ENCODE results near the gene C22orf31.
A peak's percentile ranks its signal among the peaks of the same experiment; 100 is the strongest.
"Not testable (repeated sequence)": the region's sequence is repeated elsewhere in the genome, so short reads cannot be mapped to it uniquely, and the experiment has no call there.

The C22orf31 gene

DNA sequence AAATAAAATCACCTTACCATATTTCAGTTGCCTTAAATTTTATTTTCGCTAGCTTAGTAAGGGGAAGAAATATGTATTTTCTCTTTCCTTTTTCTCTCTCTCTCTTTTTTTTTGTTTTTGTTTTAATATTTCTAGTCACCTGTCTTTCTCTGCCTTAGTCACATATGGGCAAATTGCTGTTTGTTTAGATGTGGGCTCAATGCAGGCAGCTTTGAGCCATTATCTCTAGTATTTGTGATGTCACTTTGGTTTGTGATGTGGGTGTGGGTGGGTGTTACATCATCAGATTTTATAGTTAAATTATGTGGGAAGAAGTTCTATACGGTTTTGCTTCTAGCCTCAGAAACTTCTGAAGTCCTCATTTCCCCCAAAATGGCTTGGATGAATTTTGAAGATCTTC, at the start of gene C22orf31:
C22orf31 (minus strand) TSS at position 59 of the 400 bp plus-strand sequence; CDS start at position 20, 39 bp downstream.
- no peak for DNase-seq

- no peak for DNase-seq
Observed at GRCh38 chr22:29110946-29111345, 49.3 kb upstream of the C22orf31 start.

DNA sequence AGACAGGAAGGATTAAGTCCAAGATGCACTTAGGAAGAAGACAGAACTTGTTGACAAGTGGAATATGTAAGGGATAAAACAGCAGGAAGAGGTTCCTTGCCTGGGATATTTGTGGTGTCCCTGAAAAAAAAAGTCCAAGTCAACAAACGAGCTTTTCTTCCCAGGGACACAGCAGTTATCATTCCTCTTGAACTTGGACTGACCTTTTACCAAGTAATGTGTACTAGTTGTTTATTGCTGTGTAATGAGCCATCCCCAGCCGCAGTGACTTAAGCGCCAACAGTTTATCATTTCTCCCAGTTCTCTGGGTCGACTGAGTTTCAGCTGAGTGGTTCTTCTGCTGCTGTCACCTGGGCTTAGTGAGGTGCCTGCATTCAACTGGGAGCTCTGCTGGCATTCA, 48.2 kb upstream of the C22orf31 start:
- no peak for DNase-seq

DNA sequence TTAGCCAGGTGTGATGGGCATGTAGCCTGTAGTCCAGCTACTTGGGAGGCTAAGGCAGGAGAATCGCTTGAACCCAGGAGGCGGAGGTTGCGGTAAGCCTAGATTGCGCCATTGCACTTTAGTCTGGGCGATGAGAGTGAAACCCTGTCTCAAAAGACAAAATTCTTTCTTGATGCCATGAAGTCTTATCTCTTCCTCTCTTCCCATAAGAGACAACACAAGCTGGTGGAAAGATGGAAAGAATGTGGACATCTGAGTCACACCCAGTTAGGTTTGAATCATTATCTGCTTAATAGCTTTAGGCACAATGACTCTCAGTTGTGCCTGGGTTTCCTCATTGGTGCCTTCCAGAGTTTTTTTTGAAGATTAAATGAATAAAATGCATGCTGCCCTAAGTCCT, 46.5 kb upstream of the C22orf31 start:
- no peak for DNase-seq

- no peak for DNase-seq
Observed at GRCh38 chr22:29106839-29107238, 45.2 kb upstream of the C22orf31 start.

GRCh38 chr22:29105468-29105867, 43.8 kb upstream of the C22orf31 start:
- no peak for DNase-seq

DNA sequence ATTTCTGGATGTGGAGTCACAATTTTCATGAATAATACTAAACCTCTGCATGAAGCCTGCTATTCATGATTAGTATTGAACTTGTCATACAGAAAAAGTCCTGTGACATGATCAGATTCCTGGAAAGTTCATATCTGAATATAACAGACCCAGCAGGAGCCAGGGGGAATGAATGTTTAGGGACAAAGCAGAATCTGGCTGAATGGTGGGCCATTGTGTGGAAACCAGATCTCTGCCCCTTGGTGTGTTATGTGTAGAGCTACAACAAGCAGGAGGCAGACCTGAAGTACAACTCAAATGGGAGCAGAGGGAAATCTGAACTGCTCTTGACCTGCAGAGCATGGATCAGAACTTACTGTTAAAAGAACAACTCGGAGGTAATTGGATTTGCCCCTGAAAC, 41.5 kb upstream of the C22orf31 start:
- DNase-seq, result no peak

DNA sequence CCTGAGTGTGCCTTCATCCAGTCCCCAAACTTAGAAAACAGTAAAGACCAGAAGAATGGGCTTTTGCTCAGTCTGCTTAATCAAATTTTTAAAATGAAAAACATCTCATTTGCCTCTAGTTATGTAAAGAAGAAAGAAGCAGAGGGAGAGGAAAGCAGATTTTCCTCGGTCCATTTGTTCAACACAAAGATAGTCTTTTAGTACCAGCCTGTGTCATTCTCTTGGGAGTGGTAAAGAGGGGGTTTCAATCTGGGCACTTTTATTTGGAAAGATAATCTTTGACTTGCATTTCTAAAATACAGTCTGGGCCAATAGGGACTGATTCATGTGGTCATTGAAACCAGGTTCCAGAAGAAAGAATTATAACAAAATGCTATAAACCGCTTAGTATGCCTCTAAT, 40.7 kb upstream of the C22orf31 start:
- DNase-seq, result peak; percentile 71

- DNase-seq, result peak; percentile 43
Observed at GRCh38 chr22:29098296-29098695, 36.7 kb upstream of the C22orf31 start.

GRCh38 chr22:29096736-29097669, 35.4 kb upstream of the C22orf31 start:
- DNase-seq, result peak; percentile 81

GRCh38 chr22:29095459-29095858, 33.8 kb upstream of the C22orf31 start:
- no peak for DNase-seq

DNA sequence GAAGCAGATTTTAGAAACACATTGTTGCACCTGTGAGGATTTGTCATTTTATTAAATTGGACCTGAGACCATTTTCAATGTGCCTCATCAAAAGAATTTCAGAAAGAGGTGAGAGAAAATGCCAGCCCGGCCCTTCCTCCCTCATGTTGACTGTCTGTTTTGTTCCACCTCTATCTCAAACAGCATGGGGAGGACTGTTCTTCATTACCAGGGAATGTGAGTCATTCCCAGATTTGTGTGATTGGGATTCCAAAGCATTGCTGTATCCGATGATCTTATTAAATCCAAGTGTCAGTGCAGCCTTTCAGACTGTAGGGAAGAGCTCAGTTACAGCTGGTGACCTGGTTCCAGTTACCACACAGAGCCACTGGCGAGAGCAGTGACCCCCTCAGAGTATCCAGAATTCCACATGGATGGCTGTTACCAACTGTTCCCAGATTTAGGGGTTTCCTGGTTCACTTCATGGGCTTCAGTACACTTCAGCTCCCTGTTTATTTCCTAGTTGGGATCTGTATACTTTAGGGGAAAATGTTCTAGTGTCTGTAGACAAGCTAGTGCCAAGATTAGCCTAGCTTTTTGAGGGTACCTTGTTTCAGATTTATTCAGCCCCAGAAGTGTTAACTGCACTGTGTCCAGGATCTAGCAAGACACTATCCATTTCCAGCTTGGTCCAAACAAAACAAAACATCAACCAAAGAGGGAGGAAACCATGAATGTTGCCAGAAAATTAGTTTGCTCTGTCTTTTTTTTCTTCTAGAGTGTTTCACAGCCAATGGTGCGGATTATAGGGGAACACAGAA, 32.1 kb upstream of the C22orf31 start:
- DNase-seq, result no peak

GRCh38 chr22:29093030-29093429, 31.4 kb upstream of the C22orf31 start:
- no peak for DNase-seq

DNA sequence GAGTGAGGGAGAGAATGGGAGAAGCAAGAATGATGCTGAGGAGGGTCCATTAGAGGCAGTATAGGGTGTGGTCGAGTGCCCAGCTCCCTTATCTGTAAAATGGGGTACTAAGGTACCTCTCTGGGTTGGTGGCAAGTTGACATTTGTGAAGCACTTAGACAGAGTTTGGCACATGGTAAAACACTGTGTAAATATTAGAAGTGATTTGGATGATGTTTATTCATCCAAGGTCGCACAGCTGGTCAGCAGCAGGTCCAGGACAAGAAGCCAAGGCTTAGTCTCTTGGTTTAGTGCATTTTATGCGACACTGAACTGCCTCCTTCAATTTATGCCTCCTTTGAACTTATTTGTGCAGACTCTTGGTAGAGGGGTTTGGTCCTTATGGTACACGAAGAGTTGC, 30.6 kb upstream of the C22orf31 start:
- no peak for DNase-seq

- no peak for DNase-seq
Observed at GRCh38 chr22:29090039-29090438, 28.4 kb upstream of the C22orf31 start.

DNA sequence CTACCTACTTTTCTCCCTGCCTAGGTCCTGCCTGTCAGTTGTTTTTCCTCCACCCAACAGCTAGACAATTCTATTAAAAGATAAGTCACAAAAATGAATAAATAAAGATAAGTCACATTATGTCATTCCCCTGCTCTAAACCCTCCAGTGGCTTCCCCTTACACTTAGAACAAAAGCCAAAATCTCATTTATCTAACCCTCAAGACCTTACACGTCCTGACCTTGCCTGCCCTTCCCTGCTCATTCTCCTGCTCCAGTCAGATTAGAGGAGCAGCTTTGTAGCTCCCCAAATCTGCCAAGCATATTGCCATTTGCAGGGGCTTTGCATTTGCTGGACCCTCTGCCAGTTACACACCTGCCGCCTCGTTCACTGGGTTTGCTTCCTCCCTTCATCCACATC, 27.9 kb upstream of the C22orf31 start:
- DNase-seq, result no peak

GRCh38 chr22:29088809-29089208, 27.2 kb upstream of the C22orf31 start:
- no peak for DNase-seq

GRCh38 chr22:29087012-29087411, 25.4 kb upstream of the C22orf31 start:
- DNase-seq, result no peak

- no peak for DNase-seq
Observed at GRCh38 chr22:29083933-29084591, 22.4 kb upstream of the C22orf31 start.

DNA sequence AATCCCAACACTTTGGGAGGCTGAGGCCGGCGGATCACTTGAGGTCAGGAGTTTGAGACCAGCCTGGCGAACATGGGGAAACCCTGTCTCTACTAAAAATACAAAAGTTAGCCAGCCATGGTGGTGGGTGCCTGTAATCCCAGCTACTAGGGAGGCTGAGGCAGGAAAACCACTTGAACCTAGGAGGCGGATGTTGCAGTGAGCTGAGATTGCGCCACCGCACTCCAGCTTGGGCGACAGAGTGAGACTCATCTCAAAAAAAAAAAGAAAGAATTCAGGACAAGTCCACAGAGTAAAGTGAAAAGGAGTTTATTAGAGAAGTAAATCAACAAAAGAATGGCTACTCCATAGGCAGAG, 21.9 kb upstream of the C22orf31 start:
- DNase-seq, result not testable (repeated sequence)

- no peak for DNase-seq
Observed at GRCh38 chr22:29082826-29083545, 21.4 kb upstream of the C22orf31 start.

DNA sequence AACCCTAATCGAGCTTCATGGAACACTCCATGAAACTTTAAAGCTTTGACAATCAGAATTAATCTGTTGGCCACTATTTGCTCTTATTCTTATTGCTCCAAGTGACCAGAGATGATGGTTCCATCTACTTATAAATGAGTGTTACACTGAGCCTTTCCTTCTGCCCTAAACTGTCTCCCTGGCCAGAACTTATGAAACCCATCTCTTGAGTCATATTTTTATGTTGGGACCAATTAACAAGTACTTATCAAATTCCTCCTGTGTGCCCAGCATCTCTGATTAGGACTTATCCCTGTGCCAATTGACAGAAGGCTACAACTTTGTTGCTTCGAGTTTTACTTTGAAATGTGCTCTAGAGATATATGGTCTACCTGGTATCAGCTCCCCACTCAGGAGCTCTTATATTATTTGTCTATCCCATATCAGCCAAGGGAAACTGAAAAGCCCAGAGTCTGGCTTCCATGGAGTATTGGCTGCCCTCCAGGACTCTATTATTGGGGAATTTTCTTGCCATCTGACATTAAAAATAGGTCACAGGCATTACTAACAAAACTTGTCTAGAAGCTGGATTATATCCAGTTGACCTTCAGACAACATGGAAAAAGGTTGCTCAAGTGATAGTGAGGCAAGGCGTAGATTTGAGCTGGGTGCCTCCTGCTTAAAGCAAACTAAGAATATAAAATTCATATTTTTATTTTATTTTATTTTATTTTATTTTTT, 20.0 kb upstream of the C22orf31 start:
- no peak for DNase-seq
